ENCODE results near the gene IFI27L1.

IFI27L1 gene

DNA sequence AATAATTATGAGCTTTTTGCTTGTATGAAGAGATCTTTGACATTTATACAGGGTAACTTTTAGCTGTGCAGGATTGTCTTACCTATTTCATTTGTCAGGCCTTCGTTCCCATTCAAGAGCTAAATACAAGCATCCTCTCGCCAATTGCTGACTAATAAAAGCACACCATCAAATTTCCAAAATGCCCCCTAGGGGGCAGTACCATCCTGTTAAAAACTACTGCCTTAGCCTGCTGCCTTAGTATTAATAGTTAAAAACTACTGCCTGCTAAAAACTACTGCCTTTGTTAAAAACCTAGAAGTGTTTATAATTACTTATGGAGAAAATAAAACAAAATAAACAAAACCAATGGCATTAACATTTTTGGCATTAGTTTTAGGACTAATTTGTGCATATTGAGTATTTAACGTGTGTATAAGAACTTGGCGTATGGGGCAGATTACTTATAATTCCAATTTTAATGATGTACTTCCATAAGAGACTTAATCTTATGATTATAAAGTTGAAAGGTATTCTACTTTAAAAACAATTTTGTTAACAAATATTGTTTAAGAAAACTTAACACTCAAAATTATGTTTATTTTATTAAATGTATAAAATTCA, 51.3 kb downstream of the IFI27L1 start:
- peak; percentile 34 to 53 (median 40) for DNase-seq (ENCODE audit: low read depth in 3 of 3)

DNA sequence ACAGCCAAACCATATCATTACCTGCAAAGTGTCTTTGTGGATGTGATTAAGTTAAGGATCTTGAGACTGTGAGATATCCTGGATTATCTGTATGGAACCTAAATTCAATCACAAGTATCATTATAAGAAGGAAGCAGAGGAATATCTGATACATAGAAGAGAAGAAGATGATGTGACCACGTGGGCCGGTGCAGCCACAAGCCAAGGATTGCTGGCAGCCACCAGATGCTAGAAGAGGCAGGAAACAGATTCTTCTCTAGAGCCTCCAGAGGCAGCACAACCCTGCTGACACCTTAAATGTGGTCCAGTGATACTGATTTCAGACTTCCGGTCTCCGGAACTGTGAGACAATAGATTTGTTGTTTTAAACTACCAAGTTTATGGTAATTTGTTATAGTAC, 54.4 kb downstream of the IFI27L1 start:
- no peak for DNase-seq (ENCODE audit: low read depth in 3 of 3)

DNA sequence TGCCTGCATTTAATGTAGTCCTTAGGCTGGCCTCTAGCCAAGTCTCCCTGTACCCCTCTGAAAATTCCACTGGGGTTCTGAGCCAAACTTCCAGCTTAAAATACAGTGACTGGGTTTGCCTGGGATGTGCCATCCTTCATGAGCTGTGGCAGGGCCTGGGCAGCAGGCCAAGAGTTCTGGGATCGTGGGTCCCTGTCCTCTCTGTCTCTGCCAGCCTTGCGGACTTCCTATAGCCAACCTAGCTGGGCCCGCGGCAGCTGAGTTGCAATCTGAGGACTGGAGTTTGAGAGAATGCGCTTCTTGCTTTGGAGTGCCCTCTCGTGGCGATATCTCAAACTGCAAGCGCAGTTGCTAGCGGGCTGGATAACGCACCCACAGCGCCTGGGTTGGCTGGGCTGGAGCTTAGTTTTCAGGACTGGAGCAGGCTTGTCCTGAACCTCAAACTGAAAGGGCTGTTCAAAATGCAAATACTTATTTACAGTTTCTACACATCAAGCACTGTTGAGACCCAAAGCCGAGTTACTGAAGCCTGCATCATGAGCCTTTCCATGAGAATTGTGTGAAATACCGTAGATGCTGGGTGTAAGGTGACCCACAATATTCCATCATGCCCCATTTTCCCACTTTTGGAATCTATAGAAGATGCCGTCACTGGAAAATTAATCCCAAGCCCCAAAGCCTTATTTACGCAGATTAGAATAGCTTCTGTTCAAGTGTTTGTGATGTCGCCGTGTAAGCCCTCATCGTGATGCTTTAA, 55.6 kb downstream of the IFI27L1 start:
- peak; percentile 71 to 86 (median 79) for DNase-seq (ENCODE audit: low read depth in 3 of 3)

DNA sequence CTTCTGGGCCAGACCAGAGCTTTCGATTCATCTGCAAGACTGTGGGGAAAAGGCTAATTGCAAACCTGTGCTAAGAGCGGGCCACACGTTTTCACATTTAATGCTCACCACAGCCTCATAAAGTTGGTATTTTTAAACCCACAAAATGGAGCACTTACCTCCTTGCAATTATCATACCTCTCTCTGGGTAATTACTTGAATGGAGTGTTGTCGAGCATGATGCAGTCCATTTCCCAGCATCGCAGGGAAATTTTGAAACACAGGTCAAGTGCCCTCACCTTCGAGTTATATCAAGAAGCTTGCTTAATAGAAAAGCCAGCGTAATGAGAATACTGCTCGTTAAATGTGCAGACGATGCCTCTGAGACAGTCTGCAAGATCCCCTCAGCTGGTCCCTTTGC, 57.1 kb downstream of the IFI27L1 start:
- no peak for DNase-seq (ENCODE audit: low read depth in 3 of 3)

GRCh38 chr14:94139006-94139405, 57.9 kb downstream of the IFI27L1 start:
- DNase-seq (ENCODE audit: low read depth in 3 of 3) = no peak

DNA sequence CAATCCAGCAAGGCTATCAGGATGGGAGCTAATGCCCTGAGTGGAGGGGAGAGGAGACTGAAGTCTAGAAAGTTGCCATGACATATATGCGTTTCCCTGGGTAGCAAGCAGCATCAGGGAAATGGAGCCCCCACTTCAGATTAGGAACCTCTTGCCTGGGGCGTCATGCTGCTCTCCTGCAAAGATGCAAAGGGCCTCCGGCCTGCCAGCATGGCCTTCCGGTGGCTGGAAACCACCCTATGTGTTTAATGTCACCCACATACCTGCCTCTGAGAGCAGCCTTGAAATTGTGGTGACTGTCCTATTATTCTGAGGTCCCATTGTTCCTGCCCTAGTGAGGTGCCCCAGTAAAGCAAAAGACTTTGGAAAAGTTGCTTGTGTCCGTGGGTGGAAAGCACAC, 58.3 kb downstream of the IFI27L1 start:
- DNase-seq (ENCODE audit: low read depth in 3 of 3) = no peak

DNA sequence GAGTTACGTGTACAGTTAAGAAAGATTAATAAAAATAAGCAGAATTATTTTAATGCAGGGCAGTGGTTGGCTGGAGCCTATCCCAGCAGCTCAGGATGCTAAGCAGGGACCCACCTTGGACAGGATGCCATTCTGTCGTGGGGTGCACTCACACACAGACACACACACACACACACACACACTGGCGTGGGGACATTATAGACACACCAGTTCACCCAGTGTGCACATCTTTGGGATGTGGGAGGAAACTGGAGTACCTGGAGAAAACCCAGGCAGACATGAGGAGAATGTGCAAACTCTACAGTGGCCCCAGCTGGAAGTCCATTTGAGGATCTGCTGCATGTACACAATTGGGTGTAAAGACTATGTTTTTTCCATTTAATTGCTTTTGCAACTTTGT, 61.1 kb downstream of the IFI27L1 start:
- DNase-seq (ENCODE audit: low read depth in 3 of 3) = no peak

DNA sequence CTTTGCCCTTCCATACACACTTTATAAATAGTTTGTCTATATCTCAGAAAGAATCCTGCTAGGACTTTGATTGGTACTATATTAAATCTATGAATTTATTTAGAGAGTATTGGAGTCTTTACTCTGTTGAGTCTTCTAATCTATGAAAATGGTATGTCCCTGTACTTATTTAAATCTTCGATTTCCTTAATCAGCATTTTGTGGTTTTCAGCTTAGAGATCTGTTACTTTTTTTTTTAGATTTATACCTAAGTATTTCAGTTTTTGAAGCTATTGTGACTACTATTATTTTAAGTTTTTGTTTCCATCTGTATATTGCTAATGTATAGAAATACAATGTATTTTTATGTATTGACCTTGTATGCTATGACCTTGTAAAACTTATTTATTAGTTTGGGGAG, 61.7 kb downstream of the IFI27L1 start:
- no peak for DNase-seq (ENCODE audit: low read depth in 3 of 3)

DNA sequence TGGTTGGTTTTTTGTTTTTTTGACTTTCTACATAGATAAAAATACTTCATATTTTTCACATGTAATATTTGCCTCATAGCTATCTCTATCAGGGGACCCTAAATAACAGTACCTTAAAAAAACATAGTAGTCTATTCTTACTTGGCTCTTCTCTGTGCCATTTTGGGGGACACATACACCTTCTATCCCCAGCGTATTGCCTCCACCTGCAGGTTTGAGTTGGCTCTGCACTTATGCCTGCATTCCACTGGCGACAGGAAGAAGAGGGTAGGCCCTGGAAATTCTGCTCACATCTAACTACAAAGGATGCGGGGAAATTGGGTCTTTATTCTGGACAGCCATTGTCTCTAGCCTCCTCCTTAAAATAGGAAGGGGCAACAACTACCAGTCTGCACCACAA, 62.1 kb downstream of the IFI27L1 start:
- no peak for DNase-seq (ENCODE audit: low read depth in 3 of 3)

DNA sequence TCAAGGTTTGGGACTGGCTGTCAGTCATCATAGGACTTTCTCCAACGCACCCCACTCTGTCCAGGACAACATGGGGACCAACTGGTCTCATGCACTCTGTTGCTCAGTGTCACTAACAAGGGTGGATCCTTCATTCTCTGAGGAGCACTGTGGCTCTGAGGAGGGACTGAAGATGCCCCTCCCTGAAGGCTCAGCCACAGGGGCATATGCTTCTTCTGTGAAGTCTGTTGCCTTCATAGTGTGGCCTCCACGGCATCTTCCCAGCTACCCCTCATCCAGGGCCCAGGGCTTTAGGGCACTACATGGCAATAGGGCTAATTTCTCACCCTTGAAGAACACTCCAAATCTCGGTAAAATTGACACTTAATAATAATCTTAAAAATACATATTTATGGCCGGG, 62.6 kb downstream of the IFI27L1 start:
- no peak for DNase-seq (ENCODE audit: low read depth in 3 of 3)

DNA sequence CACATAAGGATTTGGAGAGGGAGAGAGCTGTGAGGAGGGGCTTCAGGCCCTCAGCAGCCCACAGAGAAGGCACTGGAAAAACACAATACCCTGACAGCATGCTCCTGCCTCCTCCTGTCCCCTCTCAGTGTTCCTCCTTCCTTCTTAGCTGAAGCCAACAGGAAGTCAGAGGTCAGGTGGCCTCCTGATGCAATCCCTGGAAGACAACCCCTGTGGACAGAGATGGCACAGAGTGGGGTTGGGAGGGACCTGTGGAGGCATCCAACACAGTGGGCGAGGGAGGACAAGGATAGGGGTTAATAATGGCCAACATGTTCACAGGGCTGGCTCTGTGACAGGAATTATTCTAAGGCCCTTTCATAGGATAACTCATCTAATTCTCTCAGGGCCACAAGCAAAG, 63.7 kb downstream of the IFI27L1 start:
- no peak for DNase-seq (ENCODE audit: low read depth in 3 of 3)

- no peak for DNase-seq (ENCODE audit: low read depth in 3 of 3)
Observed at GRCh38 chr14:94145902-94146527, 64.9 kb downstream of the IFI27L1 start.
